ENCODE data around the gene AUTS2.

Gene AUTS2

GRCh38 chr7:70116244-70116643, 518.0 kb downstream of the AUTS2 start:
- H3K9ac ChIP-seq (ENCODE audit: low read length): no peak overlapping the region
- H3K56ac ChIP-seq (ENCODE audit: low read length): no peak overlapping the region
- no peak overlapping the region for H4K5ac ChIP-seq (ENCODE audit: low read length)
- no peak overlapping the region for H3K23ac ChIP-seq (ENCODE audit: low read length)
- DNase-seq: no peak
- no peak overlapping the region for H2BK5ac ChIP-seq (ENCODE audit: low read length)
- H3K27me3 ChIP-seq (ENCODE audit: insufficient read depth, low read length, poor library complexity): no peaks in the 10 kb centered on the region
- no peak overlapping the region for H2BK15ac ChIP-seq (replicated peaks; ENCODE audit: low read depth)
- H3K4me3 ChIP-seq (ENCODE audit: low read length): no peak overlapping the region
- H3K79me2 ChIP-seq (ENCODE audit: control insufficient read depth, insufficient read depth, low read length): no peaks in the 10 kb centered on the region
- no peak overlapping the region for H3K18ac ChIP-seq (ENCODE audit: low read length)
- no peaks in the 10 kb centered on the region for H3K36me3 ChIP-seq (ENCODE audit: control insufficient read depth, insufficient read depth, low read length)
- no peak overlapping the region for H4K8ac ChIP-seq (ENCODE audit: low read depth, low read length)
- no CpG with 5 or more reads among the region's 2 CpGs for WGBS (ENCODE audit: extremely low coverage, insufficient coverage, low lambda C conversion rate)
- H2BK120ac ChIP-seq (ENCODE audit: low read depth, low read length): no peak overlapping the region
- no peak overlapping the region for H3K27ac ChIP-seq (ENCODE audit: low read depth, low read length)
- no peak overlapping the region for H3K4me2 ChIP-seq (ENCODE audit: low read length)
- H3K4me1 ChIP-seq (ENCODE audit: control insufficient read depth, low read depth, low read length): no peaks in the 10 kb centered on the region
- H3K79me1 ChIP-seq (ENCODE audit: low read length): no peaks in the 10 kb centered on the region
- no peak overlapping the region for H3K4ac ChIP-seq (ENCODE audit: low read depth, low read length)
- no peak overlapping the region for H2AK5ac ChIP-seq (ENCODE audit: low read length)

- H4K8ac ChIP-seq (ENCODE audit: low read depth, low read length): no peak overlapping the region
- H3K4me3 ChIP-seq (ENCODE audit: low read length): no peak overlapping the region
- no peak overlapping the region for H2BK5ac ChIP-seq (ENCODE audit: low read length)
- no peak overlapping the region for H3K4me2 ChIP-seq (ENCODE audit: low read length)
- no peak overlapping the region for H3K27ac ChIP-seq (ENCODE audit: low read depth, low read length)
- H3K79me1 ChIP-seq (ENCODE audit: low read length): no peaks in the 10 kb centered on the region
- no peak overlapping the region for H3K23ac ChIP-seq (ENCODE audit: low read length)
- H2AK5ac ChIP-seq (ENCODE audit: low read length): no peak overlapping the region
- WGBS (ENCODE audit: extremely low coverage, insufficient coverage, low lambda C conversion rate): no CpG with 5 or more reads among the region's 1 CpG
- H4K5ac ChIP-seq (ENCODE audit: low read length): no peak overlapping the region
- H3K79me2 ChIP-seq (ENCODE audit: control insufficient read depth, insufficient read depth, low read length): no peaks in the 10 kb centered on the region
- no peak for DNase-seq
- no peak overlapping the region for H3K4ac ChIP-seq (ENCODE audit: low read depth, low read length)
- no peak overlapping the region for H3K9ac ChIP-seq (ENCODE audit: low read length)
- no peaks in the 10 kb centered on the region for H3K36me3 ChIP-seq (ENCODE audit: control insufficient read depth, insufficient read depth, low read length)
- H3K4me1 ChIP-seq (ENCODE audit: control insufficient read depth, low read depth, low read length): no peaks in the 10 kb centered on the region
- H2BK15ac ChIP-seq (replicated peaks; ENCODE audit: low read depth): no peak overlapping the region
- no peak overlapping the region for H2BK120ac ChIP-seq (ENCODE audit: low read depth, low read length)
- H3K18ac ChIP-seq (ENCODE audit: low read length): no peak overlapping the region
- no peaks in the 10 kb centered on the region for H3K27me3 ChIP-seq (ENCODE audit: insufficient read depth, low read length, poor library complexity)
- no peak overlapping the region for H3K56ac ChIP-seq (ENCODE audit: low read length)
These were observed 518.6 kb downstream of the AUTS2 start for GRCh38 chr7:70116867-70117266.

GRCh38 chr7:70120851-70121250, 522.6 kb downstream of the AUTS2 start:
- Histone ChIP-seq H3K18ac (ENCODE audit: low read length) (no peak overlapping the region), H3K4ac (ENCODE audit: low read depth, low read length) (no peak overlapping the region), H3K56ac (ENCODE audit: low read length) (no peak overlapping the region), H3K4me2 (ENCODE audit: low read length) (no peak overlapping the region), H3K27ac (ENCODE audit: low read depth, low read length) (no peak overlapping the region), H2BK120ac (ENCODE audit: low read depth, low read length) (no peak overlapping the region), H3K23ac (ENCODE audit: low read length) (no peak overlapping the region), H3K9ac (ENCODE audit: low read length) (no peak overlapping the region), H2BK15ac (replicated peaks; ENCODE audit: low read depth) (no peak overlapping the region), H3K79me2 (ENCODE audit: control insufficient read depth, insufficient read depth, low read length) (no peaks in the 10 kb centered on the region), H2BK5ac (ENCODE audit: low read length) (no peak overlapping the region), H3K36me3 (ENCODE audit: control insufficient read depth, insufficient read depth, low read length) (no peaks in the 10 kb centered on the region), H4K5ac (ENCODE audit: low read length) (no peak overlapping the region), H3K27me3 (ENCODE audit: insufficient read depth, low read length, poor library complexity) (no peaks in the 10 kb centered on the region), H3K4me1 (ENCODE audit: control insufficient read depth, low read depth, low read length) (no peaks in the 10 kb centered on the region), H3K79me1 (ENCODE audit: low read length) (no peaks in the 10 kb centered on the region), H4K8ac (ENCODE audit: low read depth, low read length) (no peak overlapping the region), H3K4me3 (ENCODE audit: low read length) (no peak overlapping the region), H2AK5ac (ENCODE audit: low read length) (no peak overlapping the region)
- no peak for DNase-seq
- no CpG with 5 or more reads among the region's 1 CpG for WGBS (ENCODE audit: extremely low coverage, insufficient coverage, low lambda C conversion rate)

GRCh38 chr7:70131817-70132216, 533.5 kb downstream of the AUTS2 start:
- no peak overlapping the region for H3K4ac ChIP-seq (ENCODE audit: low read depth, low read length)
- no peaks in the 10 kb centered on the region for H3K4me1 ChIP-seq (ENCODE audit: control insufficient read depth, low read depth, low read length)
- no peak overlapping the region for H4K5ac ChIP-seq (ENCODE audit: low read length)
- no peak overlapping the region for H4K8ac ChIP-seq (ENCODE audit: low read depth, low read length)
- H2BK15ac ChIP-seq (replicated peaks; ENCODE audit: low read depth): no peak overlapping the region
- H2AK5ac ChIP-seq (ENCODE audit: low read length): no peak overlapping the region
- H3K56ac ChIP-seq (ENCODE audit: low read length): no peak overlapping the region
- H3K9ac ChIP-seq (ENCODE audit: low read length): no peak overlapping the region
- no peak overlapping the region for H3K4me2 ChIP-seq (ENCODE audit: low read length)
- no peaks in the 10 kb centered on the region for H3K27me3 ChIP-seq (ENCODE audit: insufficient read depth, low read length, poor library complexity)
- H3K23ac ChIP-seq (ENCODE audit: low read length): no peak overlapping the region
- no peaks in the 10 kb centered on the region for H3K79me2 ChIP-seq (ENCODE audit: control insufficient read depth, insufficient read depth, low read length)
- H3K36me3 ChIP-seq (ENCODE audit: control insufficient read depth, insufficient read depth, low read length): no peaks in the 10 kb centered on the region
- no peaks in the 10 kb centered on the region for H3K79me1 ChIP-seq (ENCODE audit: low read length)
- H3K27ac ChIP-seq (ENCODE audit: low read depth, low read length): no peak overlapping the region
- DNase-seq: no peak
- no peak overlapping the region for H2BK120ac ChIP-seq (ENCODE audit: low read depth, low read length)
- no peak overlapping the region for H3K18ac ChIP-seq (ENCODE audit: low read length)
- WGBS (ENCODE audit: extremely low coverage, insufficient coverage, low lambda C conversion rate): no CpG with 5 or more reads among the region's 3 CpGs
- H2BK5ac ChIP-seq (ENCODE audit: low read length): no peak overlapping the region
- no peak overlapping the region for H3K4me3 ChIP-seq (ENCODE audit: low read length)

- H3K18ac ChIP-seq (ENCODE audit: low read length): no peak overlapping the region
- H3K27ac ChIP-seq (ENCODE audit: low read depth, low read length): no peak overlapping the region
- no peaks in the 10 kb centered on the region for H3K36me3 ChIP-seq (ENCODE audit: control insufficient read depth, insufficient read depth, low read length)
- H2AK5ac ChIP-seq (ENCODE audit: low read length): no peak overlapping the region
- DNase-seq: no peak
- no peaks in the 10 kb centered on the region for H3K79me1 ChIP-seq (ENCODE audit: low read length)
- no peak overlapping the region for H4K5ac ChIP-seq (ENCODE audit: low read length)
- no peak overlapping the region for H4K8ac ChIP-seq (ENCODE audit: low read depth, low read length)
- no peak overlapping the region for H2BK15ac ChIP-seq (replicated peaks; ENCODE audit: low read depth)
- H3K79me2 ChIP-seq (ENCODE audit: control insufficient read depth, insufficient read depth, low read length): no peaks in the 10 kb centered on the region
- H3K4ac ChIP-seq (ENCODE audit: low read depth, low read length): no peak overlapping the region
- H3K4me3 ChIP-seq (ENCODE audit: low read length): no peak overlapping the region
- 100% methylated on average over 2 of the region's 11 CpGs for WGBS (ENCODE audit: extremely low coverage, insufficient coverage, low lambda C conversion rate)
- no peak overlapping the region for H2BK5ac ChIP-seq (ENCODE audit: low read length)
- H3K56ac ChIP-seq (ENCODE audit: low read length): no peak overlapping the region
- no peak overlapping the region for H3K9ac ChIP-seq (ENCODE audit: low read length)
- no peak overlapping the region for H2BK120ac ChIP-seq (ENCODE audit: low read depth, low read length)
- no peaks in the 10 kb centered on the region for H3K27me3 ChIP-seq (ENCODE audit: insufficient read depth, low read length, poor library complexity)
- H3K4me2 ChIP-seq (ENCODE audit: low read length): no peak overlapping the region
- no peak overlapping the region for H3K23ac ChIP-seq (ENCODE audit: low read length)
- H3K4me1 ChIP-seq (ENCODE audit: control insufficient read depth, low read depth, low read length): no peaks in the 10 kb centered on the region
These were observed 534.1 kb downstream of the AUTS2 start for GRCh38 chr7:70132226-70132851.

All from mesendoderm (in vitro differentiated cells).